ENCODE measurements around the gene RAB9A. TPM values are rescaled to one million over a fixed set of nuclear protein-coding genes. Genes with fewer than 3 reads are reported as not detected.

Gene RAB9A
- total and polyA plus RNA-seq, 2 of the 8 experiments (the other 6 are each of a cell fraction or from before 2014, with no cell fraction given): 21.8 to 34.0 TPM

DNA sequence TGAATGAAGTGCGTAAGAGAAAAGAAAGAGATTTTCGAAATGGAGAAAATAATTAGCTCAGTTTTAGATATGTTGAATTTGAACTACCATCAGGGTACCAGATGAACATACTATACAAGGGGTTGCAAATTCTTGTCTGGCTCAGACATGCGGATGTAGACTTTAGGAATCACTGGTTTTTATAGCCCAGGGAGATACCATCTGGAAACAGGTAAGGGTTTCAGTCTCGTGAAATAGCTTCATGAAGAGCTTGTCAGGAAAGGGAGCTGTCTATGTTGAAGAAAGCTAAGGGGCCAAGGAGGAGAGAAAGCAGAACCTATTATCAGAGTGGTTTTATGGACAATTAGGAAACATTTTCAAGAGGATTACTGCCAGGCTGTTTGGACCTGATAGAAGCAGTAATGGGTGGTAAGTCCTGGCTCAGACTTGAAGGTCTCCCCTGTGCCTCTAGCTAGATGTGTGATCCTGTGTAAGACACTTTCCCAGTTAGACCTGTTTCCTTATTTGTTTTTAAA lies 6.7 kb downstream of the RAB9A start:
- Histone ChIP-seq H3K23ac (ENCODE audit: insufficient read length) (no peak overlapping the region), H3K27ac (ENCODE audit: low read depth, low read length) (no peak overlapping the region), H3K23me2 (ENCODE audit: low read depth, low read length) (no peaks in the 10 kb centered on the region), H2AK5ac (ENCODE audit: low read depth, low read length) (no peak overlapping the region), H3K18ac (ENCODE audit: extremely low read depth, low read length) (no peak overlapping the region), H4K91ac (replicated peaks; ENCODE audit: insufficient read length, low read length) (no peak overlapping the region), H4K5ac (ENCODE audit: insufficient read length, low read depth, low read length) (no peak overlapping the region), H4K20me1 (replicated peaks in 1 of 2; ENCODE audit: control insufficient read depth in 1 of 2, insufficient read depth in 2 of 2, low read length in 2 of 2) (peaks cover 0 to 16% of the 10 kb centered on the region in 2 experiments), H2BK20ac (ENCODE audit: low read length) (no peak overlapping the region), H2BK5ac (ENCODE audit: low read depth, low read length) (no peak overlapping the region), H2BK120ac (replicated peaks; ENCODE audit: low read depth, low read length) (no peak overlapping the region), H3K4me2 (ENCODE audit: insufficient read depth in 1 of 2, low read depth in 2 of 2, low read length in 2 of 2) (no peak overlapping the region), H3K4me1 (replicated peaks in 1 of 4; ENCODE audit: control insufficient read depth in 3 of 4, insufficient read depth in 4 of 4, low read length in 3 of 4) (peaks cover 0 to 4% (median 2%) of the 10 kb centered on the region in 4 experiments; a peak in 4 of 7 replicates), H2AFZ (ENCODE audit: low read length) (no peak overlapping the region), H2BK12ac (ENCODE audit: low read depth, low read length) (no peak overlapping the region), H3K4me3 (ENCODE audit: extremely low read depth in 1 of 4, insufficient read depth in 2 of 4, low read depth in 3 of 4, low read length in 4 of 4) (no peak overlapping the region), H2BK15ac (ENCODE audit: low read length) (no peak overlapping the region), H3K4ac (replicated peaks; ENCODE audit: insufficient read length, low read depth, low read length) (no peak overlapping the region), H3K14ac (ENCODE audit: insufficient read length) (no peak overlapping the region), H3K79me1 (ENCODE audit: low read depth, low read length) (no peaks in the 10 kb centered on the region; the same call in 1 of the 2 replicates), H3K36me3 (ENCODE audit: control insufficient read depth in 2 of 4, insufficient read depth in 4 of 4, low read length in 3 of 4) (no peaks in the 10 kb centered on the region; a peak in 1 of 8 replicates), H3K27me3 (replicated peaks in 1 of 4; ENCODE audit: control insufficient read depth in 3 of 4, extremely low read depth in 1 of 4, insufficient read depth in 3 of 4, low read length in 3 of 4) (no peaks in the 10 kb centered on the region), H3K56ac (replicated peaks; ENCODE audit: insufficient read length, low read depth, low read length) (no peak overlapping the region), H3K9me3 (ENCODE audit: insufficient read depth in 2 of 2, low read depth in 1 of 2, low read length in 1 of 2) (no peaks in the 10 kb centered on the region), H3K9ac (replicated peaks in 1 of 4; ENCODE audit: extremely low read depth in 1 of 4, low read depth in 3 of 4, low read length in 3 of 4) (no peak overlapping the region), H4K8ac (ENCODE audit: extremely low read depth, insufficient read depth, low read length) (no peak overlapping the region), H3K79me2 (ENCODE audit: control insufficient read depth in 1 of 2, insufficient read depth in 2 of 2, low read length in 2 of 2) (peaks cover 4 to 94% of the 10 kb centered on the region in 2 experiments)
- ChIA-PET CTCF (ENCODE audit: partially characterized antibody) (interaction anchor here (0.6 kb wide), 1 partner anchor 1802 kb away, joined by 3 read pairs; no protein-coding TSS in a partner anchor), POLR2A (ENCODE audit: partially characterized antibody) (no interaction called here)
- DNase-seq (ENCODE audit: low read depth in 1 of 2, low spot score in 2 of 2) (no peak), FAIRE-seq (no peak)
- 92 to 100% methylated on average over 2 to 4 of the region's 4 CpGs for WGBS, 2 experiments (ENCODE audit: extremely low coverage in 1 of 2, insufficient coverage in 1 of 2, insufficient read length in 1 of 2, insufficient replicate concordance in 2 of 2, low coverage in 1 of 2, low lambda C conversion rate in 2 of 2, missing lambda C conversion rate in 1 of 2)
- TF ChIP-seq NANOG (IDR thresholded peaks at IDR 0.05; ENCODE audit: insufficient read depth, low read depth, low read length, poor library complexity, severe bottlenecking) (no peak), KDM1A (IDR thresholded peaks at IDR 0.05; ENCODE audit: borderline replicate concordance, low read length) (no peak), GABPA (IDR thresholded peaks at IDR 0.05; ENCODE audit: borderline replicate concordance, insufficient read depth, low read length) (no peak), BRCA1 (IDR thresholded peaks at IDR 0.05; ENCODE audit: low read depth, low read length) (no peak), GTF2F1 (IDR thresholded peaks at IDR 0.05; ENCODE audit: borderline replicate concordance, low read depth, low read length) (no peak), POU5F1 (IDR thresholded peaks at IDR 0.05; ENCODE audit: low read depth, low read length) (no peak), SP1 (IDR thresholded peaks at IDR 0.05; ENCODE audit: low read depth, low read length) (no peak), PHF8 (conservative IDR thresholded peaks at IDR 0.05; ENCODE audit: low read depth, low read length) (no peak), CHD2 (IDR thresholded peaks at IDR 0.05; ENCODE audit: low read length) (no peak), NRF1 (IDR thresholded peaks at IDR 0.05; ENCODE audit: low read depth, low read length) (no peak), SIRT6 (IDR thresholded peaks at IDR 0.05; ENCODE audit: low read length) (no peak), RNF2 (IDR thresholded peaks at IDR 0.05; ENCODE audit: borderline replicate concordance, low read depth, low read length, missing control alignments, poor library complexity, severe bottlenecking) (no peak), BCL11A (IDR thresholded peaks at IDR 0.05; ENCODE audit: low read depth in 2 of 2, low read length in 2 of 2) (no peak)

All from H1 (cell line).